A549 (cell line): Measurements from ENCODE around the gene ANKRD11. TPM values are rescaled to one million over a fixed set of nuclear protein-coding genes. Genes with fewer than 3 reads are reported as not detected.

Experiments
- ATAC-seq, 2 experiments: fragments of 200-7000 bp in 1 of 2; fragments of >200 bp in 1 of 2; cut with Nextera tagmentation in 1 of 2; cut with Tn5 transposase in 1 of 2; 3 replicates each; pipeline versions ENCODE4 v1.8.0 to v1.9.1; 2018 to 2020; ENCODE audit warnings: mild to moderate bottlenecking in 1 of 2, moderate library complexity in 1 of 2
- CTCF ChIA-PET: fragments of 300-600 bp; sonication (Branson Sonifier 250); formaldehyde crosslinking; extraction: SDS; loops from one replicate; lab custom pipeline; 2021; ENCODE audit warnings: antibody characterized with exemption, inconsistent platforms; lab: Yijun Ruan, JAX
- POLR2A ChIA-PET: fragments of 350-600 bp; formaldehyde crosslinking; extraction: SDS; loops from one replicate; lab custom pipeline; 2021; ENCODE audit warnings: antibody characterized with exemption, inconsistent platforms; lab: Yijun Ruan, JAX
- DNase-seq, 2 experiments: peaks; one replicate each; pipeline versions ENCODE4 v3.0.0 to v3.0.0-alpha.2; 2011 to 2016; ENCODE audit warnings: low read depth in 1 of 2, low spot score in 1 of 2
- FAIRE-seq: peaks from 2 replicates; lab custom pipeline; 2011; peaks lifted over from hg19 to GRCh38; lab: Jason Lieb, UNC
- H3K27ac ChIP-seq, 2 experiments: fragments of >200 bp; sonication (Bioruptor Twin); formaldehyde crosslinking; 3 replicates each; pipeline ENCODE4 v1.5.1; 2016 to 2017
- H3K4me1 ChIP-seq: fragments of >200 bp; sonication (Bioruptor Twin); formaldehyde crosslinking; 3 replicates; pipeline ENCODE4 v1.6.1; 2016
- H3K4me2 ChIP-seq: fragments of >200 bp; sonication (Bioruptor Twin); formaldehyde crosslinking; 3 replicates; pipeline ENCODE4 v1.6.1; 2016
- H3K4me3 ChIP-seq: fragments of >200 bp; sonication (Bioruptor Twin); formaldehyde crosslinking; 3 replicates; pipeline ENCODE4 v1.5.1; 2016
- H3K9me3 ChIP-seq: fragments of >200 bp; sonication (Bioruptor Twin); formaldehyde crosslinking; 3 replicates; pipeline ENCODE4 v1.6.1; 2016
- CBX2 ChIP-seq: fragments of 200-600 bp; sonication (generic); IDR thresholded peaks from 2 replicates; pipeline ENCODE4 v1.6.1; 2016; ENCODE audit warnings: low read depth, mild to moderate bottlenecking, borderline replicate concordance
- CBX8 ChIP-seq: fragments of 200-600 bp; sonication (generic); IDR thresholded peaks from 2 replicates; pipeline ENCODE4 v1.6.1; 2016
- CEBPB ChIP-seq, 2 experiments: fragments of >200 bp in 1 of 2; sonication (Bioruptor Twin) in 1 of 2; formaldehyde crosslinking in 1 of 2; IDR thresholded peaks; 2 replicates each; pipeline ENCODE4 v1.6.1; 2012 to 2016
- CHD2 ChIP-seq: fragments of 150-350 bp; IDR thresholded peaks from 2 replicates; pipeline ENCODE4 v1.6.1; 2014; ENCODE audit warnings: low read length; ENCODE audit not compliant: partially characterized antibody
- CHD4 ChIP-seq: fragments of 200-600 bp; sonication (generic); IDR thresholded peaks from 2 replicates; pipeline ENCODE4 v1.6.1; 2016; ENCODE audit warnings: antibody characterized with exemption, mild to moderate bottlenecking, borderline replicate concordance
- E2F6 ChIP-seq: IDR thresholded peaks from 2 replicates; pipeline ENCODE4 v1.6.1; 2012; ENCODE audit warnings: low read depth, borderline replicate concordance
- ESRRA ChIP-seq: fragments of 150-350 bp; IDR thresholded peaks from 2 replicates; pipeline ENCODE4 v1.6.1; 2014; ENCODE audit warnings: mild to moderate bottlenecking, low read length, borderline replicate concordance
- GATA3 ChIP-seq: IDR thresholded peaks from 2 replicates; pipeline ENCODE4 v1.6.1; 2012; ENCODE audit warnings: borderline replicate concordance
- HDAC2 ChIP-seq: fragments of 200-600 bp; sonication (generic); IDR thresholded peaks from 2 replicates; pipeline ENCODE4 v1.6.1; 2016
- HES2 ChIP-seq: fragments of >200 bp; sonication (Bioruptor Twin); formaldehyde crosslinking; IDR thresholded peaks from 2 replicates; pipeline ENCODE4 v1.6.1; 2016
- HOXA7 ChIP-seq: fragments of 250-450 bp; sonication (Bioruptor Pico); IDR thresholded peaks from 2 replicates; pipeline ENCODE4 v1.5.0; 2020; ENCODE audit warnings: mild to moderate bottlenecking, moderate library complexity
- JUN ChIP-seq, 2 experiments: fragments of >200 bp; sonication (Bioruptor Twin); formaldehyde crosslinking; IDR thresholded peaks; 2 replicates in 1 of 2; 3 replicates in 1 of 2; pipeline ENCODE4 v1.6.1; 2016 to 2017
- JUNB ChIP-seq: fragments of >200 bp; sonication (Bioruptor Twin); formaldehyde crosslinking; IDR thresholded peaks from 2 replicates; pipeline ENCODE4 v1.6.1; 2016
- KDM5A ChIP-seq: fragments of 200-600 bp; sonication (generic); IDR thresholded peaks from 2 replicates; pipeline ENCODE4 v1.6.1; 2016; ENCODE audit warnings: antibody characterized with exemption, mild to moderate bottlenecking
- MYC ChIP-seq: IDR thresholded peaks from 2 replicates; pipeline ENCODE4 v1.6.1; 2012; ENCODE audit warnings: mild to moderate bottlenecking, inconsistent platforms, low read length, improper control_type of control experiment, borderline replicate concordance
- NPAS2 ChIP-seq: fragments of 250-450 bp; sonication (Bioruptor Pico); IDR thresholded peaks from 2 replicates; pipeline ENCODE4 v1.8.0; 2022; ENCODE audit warnings: mild to moderate bottlenecking, moderate library complexity, borderline replicate concordance
- PHF8 ChIP-seq: fragments of 200-600 bp; sonication (generic); IDR thresholded peaks from 2 replicates; pipeline ENCODE4 v1.6.1; 2016; ENCODE audit warnings: low read depth, mild to moderate bottlenecking, antibody characterized with exemption, moderate library complexity, borderline replicate concordance
- RARB ChIP-seq: fragments of 250-450 bp; sonication (Bioruptor Pico); IDR thresholded peaks from 2 replicates; pipeline ENCODE4 v1.8.0; 2021; ENCODE audit warnings: mild to moderate bottlenecking, moderate library complexity
- RCOR1 ChIP-seq: fragments of 150-350 bp; IDR thresholded peaks from 2 replicates; pipeline ENCODE4 v1.6.1; 2014; ENCODE audit warnings: antibody characterized with exemption, low read length, low read depth
- SREBF2 ChIP-seq: fragments of 450-650 bp; IDR thresholded peaks from 2 replicates; pipeline ENCODE4 v1.6.1; 2014; ENCODE audit warnings: mild to moderate bottlenecking, moderate library complexity
- ZC3H11A ChIP-seq: fragments of 450-650 bp; IDR thresholded peaks from 2 replicates; pipeline ENCODE4 v1.6.1; 2014; ENCODE audit warnings: antibody characterized with exemption, mild to moderate bottlenecking
- ZFP36 ChIP-seq: fragments of 450-650 bp; IDR thresholded peaks from 2 replicates; pipeline ENCODE4 v1.6.1; 2014; ENCODE audit warnings: borderline replicate concordance; ENCODE audit not compliant: partially characterized antibody
- WGBS: methylation state at CpG from one replicate; pipeline ENCODE4 v1.1.6; 2017; ENCODE audit errors: missing lambda C conversion rate; 5-methylcytosine and 5-hydroxymethylcytosine counted together
- polyA plus RNA-seq, 4 experiments: library from polyadenylated mRNA; depleted of rRNA in 3 of 4; stranded (reverse); fragments of >200 nt; fragmentation: RNase III in 1 of 4; extraction: RNeasy Plus Mini Kit Qiagen cat#74134 plus additional on column Dnase treatment in 1 of 4; gene quantifications; 2 replicates in 3 of 4; 3 replicates in 1 of 4; pipeline ENCODE4 v1.2.3, GENCODE V29; 2011 to 2017
- TF ChIP-seq, protein P1 (sequence below): fragments of 200-600 bp; sonication (generic); IDR thresholded peaks from 2 replicates; pipeline ENCODE4 v1.6.1; 2016; ENCODE audit warnings: antibody characterized with exemption, mild to moderate bottlenecking, moderate library complexity

Gene ANKRD11
- polyA plus RNA-seq, 2 of the 4 experiments (the other 2 are of a cell fraction), result 53.6 to 54.9 TPM

DNA sequence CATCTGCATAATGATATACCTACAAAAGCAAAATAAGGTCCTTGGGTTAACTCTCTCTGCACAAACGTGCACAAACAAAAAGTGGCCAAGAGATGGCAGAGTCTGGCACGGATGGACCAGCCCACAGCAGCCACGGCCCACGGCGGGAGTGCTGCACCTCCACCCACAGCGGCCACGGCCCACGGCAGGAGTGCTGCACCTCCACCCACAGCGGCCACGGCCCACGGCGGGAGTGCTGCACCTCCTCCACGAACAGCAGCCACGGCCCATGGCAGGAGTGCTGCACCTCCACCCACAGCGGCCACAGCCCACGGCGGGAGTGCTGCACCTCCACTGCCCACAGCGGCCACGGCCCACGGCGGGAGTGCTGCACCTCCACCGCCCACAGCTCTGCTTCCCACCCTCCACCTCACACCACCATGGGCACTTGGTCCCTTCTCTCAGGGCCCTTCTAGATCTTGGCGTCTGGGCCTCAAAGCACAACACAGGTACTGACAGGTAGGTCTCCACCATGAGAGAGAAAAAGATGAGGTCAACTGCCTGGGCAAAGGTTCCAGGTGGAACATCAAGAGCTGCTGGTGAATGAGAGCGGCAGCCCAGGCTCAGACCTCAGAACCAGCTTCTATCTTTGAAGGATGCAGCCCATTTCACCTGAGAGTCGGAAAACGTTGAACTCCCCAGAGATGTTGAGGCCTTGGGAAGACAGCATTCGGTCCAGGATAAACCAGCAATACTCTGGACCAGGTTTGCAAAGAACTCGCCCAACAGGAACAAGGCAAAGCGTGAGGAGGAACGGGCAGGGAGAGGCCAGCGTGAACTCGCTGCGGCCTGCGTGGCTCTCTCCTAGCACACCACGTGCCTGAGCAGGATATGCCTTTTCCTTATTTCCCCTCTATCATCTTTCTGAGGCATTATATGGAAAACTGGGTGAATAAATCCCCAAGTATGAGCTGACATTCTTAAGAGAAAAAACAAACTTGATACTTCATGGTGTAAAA, 148.4 kb downstream of the ANKRD11 start:
- no peak overlapping the region for H3K4me3 ChIP-seq
- H3K9me3 ChIP-seq, result no peaks in the 10 kb centered on the region
- peak in 1 of 2 experiments; percentile 44 for DNase-seq
- ChIA-PET CTCF (interaction anchor here (0.6 to 1.3 kb wide), 3 partner anchors 15 to 168 kb away, joined by 3 to 5 read pairs (median 3); no protein-coding TSS in a partner anchor), POLR2A (no interaction called here)
- no peak overlapping the region for H3K4me2 ChIP-seq
- no peak for FAIRE-seq
- 78% methylated on average over 20 of the region's 35 CpGs for WGBS
- TF ChIP-seq NPAS2 (CRISPR knock-in tag) (no peak), HES2 (no peak), JUNB (no peak), E2F6 (no peak), GATA3 (no peak), RCOR1 (no peak), PHF8 (no peak), HDAC2 (no peak), CHD2 (no peak), CHD4 (no peak), RARB (CRISPR knock-in tag) (no peak), SREBF2 (no peak), JUN (IDR thresholded peaks at IDR 0.05) (no peak), MYC (no peak), CEBPB (IDR thresholded peaks at IDR 0.05) (no peak), HOXA7 (CRISPR knock-in tag) (no peak), CBX8 (no peak), CBX2 (no peak), ZFP36 (no peak)
- TF ChIP-seq, protein P1, sequence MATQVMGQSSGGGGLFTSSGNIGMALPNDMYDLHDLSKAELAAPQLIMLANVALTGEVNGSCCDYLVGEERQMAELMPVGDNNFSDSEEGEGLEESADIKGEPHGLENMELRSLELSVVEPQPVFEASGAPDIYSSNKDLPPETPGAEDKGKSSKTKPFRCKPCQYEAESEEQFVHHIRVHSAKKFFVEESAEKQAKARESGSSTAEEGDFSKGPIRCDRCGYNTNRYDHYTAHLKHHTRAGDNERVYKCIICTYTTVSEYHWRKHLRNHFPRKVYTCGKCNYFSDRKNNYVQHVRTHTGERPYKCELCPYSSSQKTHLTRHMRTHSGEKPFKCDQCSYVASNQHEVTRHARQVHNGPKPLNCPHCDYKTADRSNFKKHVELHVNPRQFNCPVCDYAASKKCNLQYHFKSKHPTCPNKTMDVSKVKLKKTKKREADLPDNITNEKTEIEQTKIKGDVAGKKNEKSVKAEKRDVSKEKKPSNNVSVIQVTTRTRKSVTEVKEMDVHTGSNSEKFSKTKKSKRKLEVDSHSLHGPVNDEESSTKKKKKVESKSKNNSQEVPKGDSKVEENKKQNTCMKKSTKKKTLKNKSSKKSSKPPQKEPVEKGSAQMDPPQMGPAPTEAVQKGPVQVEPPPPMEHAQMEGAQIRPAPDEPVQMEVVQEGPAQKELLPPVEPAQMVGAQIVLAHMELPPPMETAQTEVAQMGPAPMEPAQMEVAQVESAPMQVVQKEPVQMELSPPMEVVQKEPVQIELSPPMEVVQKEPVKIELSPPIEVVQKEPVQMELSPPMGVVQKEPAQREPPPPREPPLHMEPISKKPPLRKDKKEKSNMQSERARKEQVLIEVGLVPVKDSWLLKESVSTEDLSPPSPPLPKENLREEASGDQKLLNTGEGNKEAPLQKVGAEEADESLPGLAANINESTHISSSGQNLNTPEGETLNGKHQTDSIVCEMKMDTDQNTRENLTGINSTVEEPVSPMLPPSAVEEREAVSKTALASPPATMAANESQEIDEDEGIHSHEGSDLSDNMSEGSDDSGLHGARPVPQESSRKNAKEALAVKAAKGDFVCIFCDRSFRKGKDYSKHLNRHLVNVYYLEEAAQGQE, result no peak
- no peak overlapping the region for H3K27ac ChIP-seq
- H3K4me1 ChIP-seq, result peaks cover 55% of the 10 kb centered on the region
- ATAC-seq, result no peak

- FAIRE-seq, result no peak
- 76% methylated on average over 7 of the region's 7 CpGs for WGBS
- Histone ChIP-seq H3K4me3 (no peak overlapping the region), H3K9me3 (no peaks in the 10 kb centered on the region), H3K27ac (no peak overlapping the region), H3K4me1 (peaks cover 48% of the 10 kb centered on the region), H3K4me2 (no peak overlapping the region)
- no peak for ATAC-seq
- TF ChIP-seq KDM5A (no peak), NPAS2 (CRISPR knock-in tag) (no peak), ZC3H11A (no peak), ESRRA (no peak), GATA3 (no peak)
- ChIA-PET CTCF (interaction anchor here (0.6 to 1.4 kb wide), 2 partner anchors 52 to 168 kb away, joined by 3 read pairs; no protein-coding TSS in a partner anchor), POLR2A (no interaction called here)
- no peak for DNase-seq
Observed at GRCh38 chr16:89341279-89341678, 149.1 kb downstream of the ANKRD11 start.
